Measurements from ENCODE around the gene EPS8.

DNA sequence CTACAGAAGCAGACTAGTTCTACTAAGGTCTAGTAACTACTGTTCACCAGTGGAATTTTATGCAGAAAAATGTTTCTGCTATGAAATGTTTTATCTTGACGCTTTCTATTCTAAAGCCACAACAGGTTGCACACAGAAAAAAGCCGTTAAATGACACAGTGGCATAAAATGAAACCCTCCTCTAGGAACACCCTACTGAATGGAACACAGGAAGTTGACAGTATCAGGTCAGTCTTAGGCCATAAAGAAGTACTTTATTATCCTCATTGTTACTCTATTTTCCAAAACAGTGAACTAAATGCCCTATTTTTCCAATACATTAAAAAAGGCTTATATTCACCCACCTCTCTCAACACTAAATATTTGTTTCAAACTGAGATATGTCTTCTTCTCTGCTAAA, 21.9 kb downstream of the EPS8 start:
- TF ChIP-seq CTCF (IDR thresholded peaks at IDR 0.05; ENCODE audit: poor library complexity) (no peak), EZH2 (IDR thresholded peaks at IDR 0.05; ENCODE audit: borderline replicate concordance) (no peak)
